Effector CD4-positive, alpha-beta T cell (primary cell): ENCODE measurements around the gene TRMT2A.

ENCODE experiments used
- DNase-seq: peaks from one replicate; pipeline ENCODE4 v3.0.0-alpha.2; 2020

TRMT2A gene

GRCh38 chr22:20149257-20150250 is 32.5 kb upstream of the TRMT2A start:
- DNase-seq = no peak

- DNase-seq = no peak
These were observed 31.4 kb upstream of the TRMT2A start for GRCh38 chr22:20148414-20148813.

GRCh38 chr22:20147237-20147988 is 30.4 kb upstream of the TRMT2A start:
- DNase-seq = no peak

- DNase-seq = no peak
These were observed 29.8 kb upstream of the TRMT2A start for GRCh38 chr22:20146777-20147176.

- no peak for DNase-seq
These were observed 28.8 kb upstream of the TRMT2A start for GRCh38 chr22:20145832-20146223.

GRCh38 chr22:20145206-20145831 is 28.3 kb upstream of the TRMT2A start:
- no peak for DNase-seq

GRCh38 chr22:20143883-20144665 is 27.0 kb upstream of the TRMT2A start:
- DNase-seq = no peak

GRCh38 chr22:20142711-20143621 is 25.9 kb upstream of the TRMT2A start:
- no peak for DNase-seq

GRCh38 chr22:20141186-20142077 is 24.4 kb upstream of the TRMT2A start:
- no peak for DNase-seq

GRCh38 chr22:20140521-20140964 is 23.5 kb upstream of the TRMT2A start:
- no peak for DNase-seq

GRCh38 chr22:20140107-20140445 is 23.1 kb upstream of the TRMT2A start:
- DNase-seq = no peak

GRCh38 chr22:20139391-20140106 is 22.5 kb upstream of the TRMT2A start:
- DNase-seq = no peak

GRCh38 chr22:20138868-20139267 is 21.8 kb upstream of the TRMT2A start:
- no peak for DNase-seq

- DNase-seq = no peak
These were observed 21.4 kb upstream of the TRMT2A start for GRCh38 chr22:20138417-20138738.

- DNase-seq = no peak
These were observed 20.8 kb upstream of the TRMT2A start for GRCh38 chr22:20137671-20138416.

- DNase-seq = no peak
These were observed 20.1 kb upstream of the TRMT2A start for GRCh38 chr22:20137113-20137512.

GRCh38 chr22:20136603-20136873 is 19.5 kb upstream of the TRMT2A start:
- DNase-seq = no peak

GRCh38 chr22:20135806-20136602 is 19.0 kb upstream of the TRMT2A start:
- no peak for DNase-seq

- no peak for DNase-seq
These were observed 18.2 kb upstream of the TRMT2A start for GRCh38 chr22:20135265-20135664.
